Measurements from ENCODE around the gene LZTR1.

Gene LZTR1

DNA sequence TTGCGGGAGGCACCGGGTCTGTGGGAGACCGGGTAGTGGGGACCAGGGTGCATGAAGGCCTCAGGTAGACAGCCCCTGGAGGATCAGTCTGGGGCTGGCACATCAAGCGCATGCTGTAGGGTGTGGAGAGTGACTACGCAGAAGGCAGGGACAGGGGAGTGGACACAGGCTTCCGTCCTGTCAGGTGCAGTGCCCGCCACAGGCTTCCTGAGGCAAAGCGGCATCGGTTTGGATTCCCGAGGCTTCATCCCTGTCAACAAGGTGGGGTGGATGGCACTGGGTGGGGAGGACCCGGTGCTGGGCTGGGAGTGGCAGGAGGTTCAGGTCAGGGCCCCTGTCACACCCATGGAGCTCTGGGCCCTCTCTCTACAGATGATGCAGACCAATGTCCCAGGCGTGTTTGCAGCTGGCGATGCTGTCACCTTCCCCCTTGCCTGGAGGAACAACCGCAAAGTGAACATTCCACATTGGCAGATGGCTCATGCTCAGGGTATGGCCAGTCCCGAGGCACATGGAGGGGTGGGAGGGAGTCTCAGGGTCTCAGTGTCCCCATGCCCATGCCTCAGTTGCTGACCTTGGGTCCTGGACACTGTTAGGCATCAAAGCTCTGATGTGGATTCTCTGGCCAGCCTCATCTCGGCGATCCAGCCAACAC is 4.5 kb upstream of the LZTR1 start:
- no peak overlapping the region for H3K27ac ChIP-seq
- TF ChIP-seq, protein P1, sequence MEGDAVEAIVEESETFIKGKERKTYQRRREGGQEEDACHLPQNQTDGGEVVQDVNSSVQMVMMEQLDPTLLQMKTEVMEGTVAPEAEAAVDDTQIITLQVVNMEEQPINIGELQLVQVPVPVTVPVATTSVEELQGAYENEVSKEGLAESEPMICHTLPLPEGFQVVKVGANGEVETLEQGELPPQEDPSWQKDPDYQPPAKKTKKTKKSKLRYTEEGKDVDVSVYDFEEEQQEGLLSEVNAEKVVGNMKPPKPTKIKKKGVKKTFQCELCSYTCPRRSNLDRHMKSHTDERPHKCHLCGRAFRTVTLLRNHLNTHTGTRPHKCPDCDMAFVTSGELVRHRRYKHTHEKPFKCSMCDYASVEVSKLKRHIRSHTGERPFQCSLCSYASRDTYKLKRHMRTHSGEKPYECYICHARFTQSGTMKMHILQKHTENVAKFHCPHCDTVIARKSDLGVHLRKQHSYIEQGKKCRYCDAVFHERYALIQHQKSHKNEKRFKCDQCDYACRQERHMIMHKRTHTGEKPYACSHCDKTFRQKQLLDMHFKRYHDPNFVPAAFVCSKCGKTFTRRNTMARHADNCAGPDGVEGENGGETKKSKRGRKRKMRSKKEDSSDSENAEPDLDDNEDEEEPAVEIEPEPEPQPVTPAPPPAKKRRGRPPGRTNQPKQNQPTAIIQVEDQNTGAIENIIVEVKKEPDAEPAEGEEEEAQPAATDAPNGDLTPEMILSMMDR (conservative IDR thresholded peaks at IDR 0.05): no peak

DNA sequence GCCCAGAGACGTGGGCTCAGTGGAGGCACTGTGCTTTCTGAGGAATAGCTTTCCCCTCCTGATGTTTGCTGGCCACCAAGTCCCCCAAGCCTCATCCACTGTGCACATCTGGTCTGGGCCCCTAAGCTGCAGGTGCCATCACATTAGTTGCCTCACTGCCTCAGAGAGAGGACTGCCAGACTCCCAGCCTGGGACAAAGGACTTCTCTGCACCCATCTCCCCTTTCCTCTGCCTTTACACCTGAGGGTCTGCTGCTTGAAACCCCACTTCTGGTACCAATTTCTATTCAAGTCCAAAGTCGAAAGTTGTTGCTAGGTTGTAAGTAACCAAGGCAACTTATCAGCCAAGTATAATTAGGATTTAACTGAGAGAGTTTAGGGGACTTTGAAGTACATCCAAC is 3.7 kb upstream of the LZTR1 start:
- TF ChIP-seq, protein P1 (conservative IDR thresholded peaks at IDR 0.05): no peak

DNA sequence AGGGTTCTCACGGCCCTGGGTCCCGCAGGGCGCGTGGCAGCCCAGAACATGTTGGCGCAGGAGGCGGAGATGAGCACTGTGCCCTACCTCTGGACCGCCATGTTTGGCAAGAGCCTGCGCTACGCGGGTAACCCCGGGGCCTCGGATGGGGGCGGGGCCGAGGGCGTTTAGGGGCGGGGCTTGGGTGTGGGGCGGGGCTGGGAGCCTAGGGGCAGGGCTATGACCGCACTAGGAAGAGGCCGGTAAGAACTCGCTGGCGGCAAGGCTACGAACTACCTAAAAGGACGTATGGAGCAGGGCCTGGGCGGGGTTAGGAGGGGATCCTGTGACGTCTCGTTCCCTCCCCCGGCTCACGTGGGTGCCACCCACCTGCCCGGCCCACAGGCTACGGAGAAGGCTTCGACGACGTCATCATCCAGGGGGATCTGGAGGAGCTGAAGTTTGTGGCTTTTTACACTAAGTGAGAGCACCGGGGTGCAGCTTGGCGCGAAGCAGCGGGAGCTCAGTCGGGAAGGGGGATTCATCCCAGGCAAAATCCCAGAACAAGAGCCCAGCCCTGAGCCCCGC is 2.8 kb upstream of the LZTR1 start:
- H3K27ac ChIP-seq: no peak overlapping the region

More for the DNA sequence above, 3.7 kb upstream of the LZTR1 start:
- H3K27ac ChIP-seq: no peak overlapping the region

DNA sequence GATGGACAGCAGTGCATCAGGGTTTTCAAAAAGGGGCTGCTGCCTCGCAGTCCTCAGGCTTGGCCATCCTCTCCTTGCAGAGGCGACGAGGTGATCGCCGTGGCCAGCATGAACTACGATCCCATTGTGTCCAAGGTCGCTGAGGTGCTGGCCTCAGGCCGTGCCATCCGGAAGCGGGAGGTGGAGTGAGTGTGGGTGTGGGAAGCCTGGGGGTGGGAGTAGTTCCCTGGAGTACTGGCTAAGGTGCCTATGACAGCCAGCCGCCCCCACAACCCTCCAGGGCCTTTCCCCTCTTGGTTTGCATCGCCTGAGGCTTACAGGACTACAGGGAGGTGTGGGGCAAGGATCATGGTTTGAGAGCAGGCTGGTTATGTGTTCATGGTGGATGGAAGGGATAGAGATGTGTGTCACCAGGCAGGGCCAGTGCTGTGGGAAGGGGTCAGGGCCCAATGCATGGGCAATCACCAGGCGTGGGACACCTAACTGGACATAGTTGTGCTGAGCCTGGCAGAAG is 2.1 kb upstream of the LZTR1 start:
- H3K27ac ChIP-seq: no peak overlapping the region
- TF ChIP-seq, protein P1 (conservative IDR thresholded peaks at IDR 0.05): no peak

More for the DNA sequence above, 2.8 kb upstream of the LZTR1 start:
- TF ChIP-seq, protein P1 (conservative IDR thresholded peaks at IDR 0.05): no peak

DNA sequence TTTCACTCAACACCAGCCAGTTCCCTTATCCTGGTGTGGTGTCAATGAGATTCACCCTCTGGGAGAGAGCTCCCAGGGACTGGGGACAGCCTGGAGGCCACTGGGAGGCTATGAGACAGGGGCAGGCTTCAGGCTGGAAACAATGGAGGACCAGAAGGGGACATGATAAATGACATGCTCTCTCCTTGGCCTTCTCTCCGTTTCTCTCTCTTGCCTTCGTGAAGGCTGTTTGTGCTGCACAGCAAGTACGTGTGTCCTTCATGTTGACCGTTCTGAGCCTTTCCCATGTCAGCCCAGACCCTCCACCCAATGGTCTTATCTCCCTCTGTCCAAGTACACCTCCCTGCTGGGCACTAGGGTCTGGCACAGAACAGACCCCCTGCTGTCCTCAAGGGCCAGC is 1.6 kb upstream of the LZTR1 start:
- H3K27ac ChIP-seq: peak overlapping the region; percentile 97; the same call in 1 of the 2 replicates
- TF ChIP-seq, protein P1 (conservative IDR thresholded peaks at IDR 0.05): no peak

DNA sequence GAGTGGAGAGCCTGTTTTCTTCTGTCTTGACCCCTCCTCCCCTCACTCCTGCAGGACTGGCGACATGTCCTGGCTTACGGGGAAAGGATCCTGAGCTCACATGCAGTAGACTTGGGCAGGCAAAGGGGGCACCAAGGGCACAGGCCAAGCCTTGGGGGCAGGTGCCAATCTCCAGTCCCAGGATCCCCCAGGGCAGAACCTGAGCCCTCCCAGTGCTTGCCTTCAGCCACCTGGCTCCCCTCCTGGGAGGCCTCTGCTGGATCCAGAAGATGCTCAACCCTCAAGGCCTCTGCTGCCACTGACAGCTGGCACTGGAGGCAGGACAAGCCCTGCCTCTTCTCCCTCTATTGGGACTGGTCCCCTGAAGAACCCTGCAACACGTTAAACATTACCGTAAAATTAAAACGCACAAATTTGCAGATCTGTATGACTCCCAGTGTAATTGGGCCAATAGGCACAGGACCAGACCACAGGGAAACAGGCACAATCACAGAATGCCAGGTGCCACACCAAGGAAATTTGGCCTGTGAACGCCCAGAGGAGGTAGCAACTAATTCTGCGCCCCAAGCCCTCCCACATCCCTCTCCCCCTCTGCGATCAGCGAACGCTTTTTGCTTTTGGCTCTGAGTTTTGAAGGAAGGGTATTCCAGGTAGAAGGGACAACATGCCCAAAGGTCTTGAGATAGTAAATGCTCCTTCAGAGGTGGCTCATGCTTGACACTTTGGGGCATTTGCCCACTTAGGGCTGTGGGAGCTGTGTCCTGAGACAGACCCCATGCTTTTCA is 967 bp upstream of the LZTR1 start:
- H3K27ac ChIP-seq: peak overlapping the region; percentile 97
- TF ChIP-seq, protein P1 (conservative IDR thresholded peaks at IDR 0.05): no peak

DNA sequence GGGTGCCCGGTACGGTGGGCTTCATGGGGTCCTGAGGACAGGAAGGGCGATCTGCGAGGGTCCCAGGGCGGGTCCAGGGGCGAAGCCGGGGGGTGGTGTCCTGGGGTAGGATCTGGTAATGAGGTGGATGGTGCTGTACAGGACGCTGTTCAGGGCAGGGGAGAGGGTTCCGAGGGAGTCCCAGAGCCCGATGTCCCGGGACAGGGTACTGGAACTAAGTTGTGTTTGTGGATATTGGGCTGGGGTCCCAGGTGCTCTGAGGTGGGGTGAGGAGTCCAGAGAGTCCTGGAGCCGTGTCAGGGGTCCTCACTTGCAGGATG is 426 bp downstream of the LZTR1 start:
- H3K27ac ChIP-seq: peak overlapping the region; percentile 97
- TF ChIP-seq, protein P1 (conservative IDR thresholded peaks at IDR 0.05): no peak

Data from VCaP (cell line).